ENCODE results near the gene ARHGAP26.

GRCh38 chr5:142823806-142824205 is 53.6 kb downstream of the ARHGAP26 start:
- TF ChIP-seq CTCF (conservative IDR thresholded peaks at IDR 0.05 in 1 of 2, IDR thresholded peaks at IDR 0.05 in 1 of 2; ENCODE audit: low read depth in 1 of 2, low read length in 2 of 2): no peak
- TF ChIP-seq EZH2 (IDR thresholded peaks at IDR 0.05; ENCODE audit: low read length, missing control alignments): no peak
